ENCODE data around the gene MYH8.

GRCh38 chr17:10380631-10381408 is 40.9 kb downstream of the MYH8 start:
- TF ChIP-seq, protein P1, sequence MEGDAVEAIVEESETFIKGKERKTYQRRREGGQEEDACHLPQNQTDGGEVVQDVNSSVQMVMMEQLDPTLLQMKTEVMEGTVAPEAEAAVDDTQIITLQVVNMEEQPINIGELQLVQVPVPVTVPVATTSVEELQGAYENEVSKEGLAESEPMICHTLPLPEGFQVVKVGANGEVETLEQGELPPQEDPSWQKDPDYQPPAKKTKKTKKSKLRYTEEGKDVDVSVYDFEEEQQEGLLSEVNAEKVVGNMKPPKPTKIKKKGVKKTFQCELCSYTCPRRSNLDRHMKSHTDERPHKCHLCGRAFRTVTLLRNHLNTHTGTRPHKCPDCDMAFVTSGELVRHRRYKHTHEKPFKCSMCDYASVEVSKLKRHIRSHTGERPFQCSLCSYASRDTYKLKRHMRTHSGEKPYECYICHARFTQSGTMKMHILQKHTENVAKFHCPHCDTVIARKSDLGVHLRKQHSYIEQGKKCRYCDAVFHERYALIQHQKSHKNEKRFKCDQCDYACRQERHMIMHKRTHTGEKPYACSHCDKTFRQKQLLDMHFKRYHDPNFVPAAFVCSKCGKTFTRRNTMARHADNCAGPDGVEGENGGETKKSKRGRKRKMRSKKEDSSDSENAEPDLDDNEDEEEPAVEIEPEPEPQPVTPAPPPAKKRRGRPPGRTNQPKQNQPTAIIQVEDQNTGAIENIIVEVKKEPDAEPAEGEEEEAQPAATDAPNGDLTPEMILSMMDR (IDR thresholded peaks at IDR 0.05; ENCODE audit: poor library complexity, severe bottlenecking): no peak
- TF ChIP-seq POLR2AphosphoS5 (IDR thresholded peaks at IDR 0.05) (no peak), EP300 (conservative IDR thresholded peaks at IDR 0.05; ENCODE audit: poor library complexity, severe bottlenecking) (no peak), EZH2 (IDR thresholded peaks at IDR 0.05; ENCODE audit: borderline replicate concordance, insufficient read depth, low read length, poor library complexity, severe bottlenecking) (no peak), TAF1 (IDR thresholded peaks at IDR 0.05; ENCODE audit: low read depth) (no peak), RAD21 (conservative IDR thresholded peaks at IDR 0.05) (no peak)

Measured in neural cell (in vitro differentiated cells).